Mesenchymal stem cell (in vitro differentiated cells and primary cell): ENCODE data around the gene RBP3. TPM values are rescaled to one million over a fixed set of nuclear protein-coding genes. Genes with fewer than 3 reads are reported as not detected.

ENCODE experiments used
- DNase-seq: peaks from one replicate; pipeline ENCODE4 v3.0.0-alpha.2; 2013
- H2AFZ ChIP-seq: one replicate; pipeline ENCODE4 v1.6.1; 2013; ENCODE audit warnings: low read depth, mild to moderate bottlenecking, control low read depth, inconsistent platforms, low read length, moderate library complexity
- H2AK5ac ChIP-seq: 2 replicates; pipeline ENCODE4 v1.6.1; 2013; ENCODE audit warnings: low read length, moderate library complexity, mild to moderate bottlenecking, inconsistent platforms; ENCODE audit not compliant: severe bottlenecking
- H2BK120ac ChIP-seq: one replicate; pipeline ENCODE4 v1.6.1; 2013; ENCODE audit warnings: low read depth, mild to moderate bottlenecking, inconsistent platforms, low read length, moderate library complexity
- H2BK12ac ChIP-seq, 2 experiments: one replicate each; pipeline ENCODE4 v1.6.1; 2013; ENCODE audit warnings: inconsistent platforms in 2 of 2, low read length in 2 of 2, mild to moderate bottlenecking in 2 of 2, moderate library complexity in 2 of 2, control low read depth in 1 of 2
- H2BK15ac ChIP-seq: one replicate; pipeline ENCODE4 v1.6.1; 2013; ENCODE audit warnings: mild to moderate bottlenecking, low read depth, inconsistent platforms; ENCODE audit not compliant: poor library complexity, severe bottlenecking
- H2BK5ac ChIP-seq: 2 replicates; pipeline ENCODE4 v1.6.1; 2013; ENCODE audit warnings: low read depth, mild to moderate bottlenecking, low read length, control low read depth, inconsistent platforms; ENCODE audit not compliant: poor library complexity, severe bottlenecking
- H3K14ac ChIP-seq, 2 experiments: one replicate each; pipeline ENCODE4 v1.6.1; 2013; ENCODE audit warnings: inconsistent platforms in 2 of 2, low read length in 2 of 2, control low read depth in 1 of 2, mild to moderate bottlenecking in 1 of 2, moderate library complexity in 1 of 2
- H3K18ac ChIP-seq, 2 experiments: one replicate each; pipeline ENCODE4 v1.6.1; 2013; ENCODE audit warnings: inconsistent platforms in 2 of 2, low read length in 2 of 2, control low read depth in 1 of 2, low read depth in 1 of 2, mild to moderate bottlenecking in 1 of 2
- H3K23ac ChIP-seq, 2 experiments: one replicate each; pipeline ENCODE4 v1.6.1; 2013; ENCODE audit warnings: inconsistent platforms in 2 of 2, low read length in 2 of 2, mild to moderate bottlenecking in 2 of 2, moderate library complexity in 2 of 2, control low read depth in 1 of 2
- H3K27ac ChIP-seq: 2 replicates; pipeline ENCODE4 v1.5.1; 2013; ENCODE audit warnings: mild to moderate bottlenecking, moderate library complexity, low read length, control low read depth, inconsistent platforms; ENCODE audit not compliant: poor library complexity, severe bottlenecking
- H3K27me3 ChIP-seq, 2 experiments: 2 replicates each; pipeline versions ENCODE4 v1.6.1 to v1.7.0; 2013; ENCODE audit warnings: low read length in 2 of 2, mild to moderate bottlenecking in 2 of 2, moderate library complexity in 2 of 2, control low read depth in 1 of 2, inconsistent platforms in 1 of 2; ENCODE audit not compliant: control insufficient read depth in 1 of 2, insufficient read depth in 1 of 2
- H3K36me3 ChIP-seq, 2 experiments: 2 replicates each; pipeline versions ENCODE4 v1.6.1 to v1.7.0; 2013; ENCODE audit warnings: low read length in 2 of 2, control low read depth in 1 of 2, inconsistent platforms in 1 of 2, low read depth in 1 of 2, mild to moderate bottlenecking in 1 of 2; ENCODE audit not compliant: insufficient read depth in 2 of 2, control insufficient read depth in 1 of 2
- H3K4ac ChIP-seq, 2 experiments: one replicate each; pipeline ENCODE4 v1.6.1; 2013; ENCODE audit warnings: inconsistent platforms in 2 of 2, low read length in 2 of 2, mild to moderate bottlenecking in 2 of 2, moderate library complexity in 2 of 2, control low read depth in 1 of 2, low read depth in 1 of 2
- H3K4me1 ChIP-seq: 2 replicates; pipeline ENCODE4 v1.6.1; 2013; ENCODE audit warnings: low read depth, low read length, control low read depth; ENCODE audit not compliant: control insufficient read depth, insufficient read depth
- H3K4me2 ChIP-seq: 2 replicates; pipeline ENCODE4 v1.6.1; 2013; ENCODE audit warnings: low read length, mild to moderate bottlenecking, inconsistent platforms; ENCODE audit not compliant: poor library complexity, severe bottlenecking
- H3K4me3 ChIP-seq, 2 experiments: 2 replicates each; pipeline versions ENCODE4 v1.5.1 to v1.7.0; 2013; ENCODE audit warnings: low read length in 2 of 2, mild to moderate bottlenecking in 2 of 2, control low read depth in 1 of 2, low read depth in 1 of 2; ENCODE audit not compliant: insufficient read depth in 1 of 2
- H3K79me1 ChIP-seq: replicated peaks from 2 replicates; pipeline ENCODE4 v1.6.1; 2013; ENCODE audit warnings: mild to moderate bottlenecking, control low read depth, low read length, inconsistent platforms; ENCODE audit not compliant: poor library complexity, severe bottlenecking
- H3K9ac ChIP-seq: 2 replicates; pipeline ENCODE4 v1.7.0; 2013; ENCODE audit warnings: mild to moderate bottlenecking, low read length, moderate library complexity
- H3K9me3 ChIP-seq: 2 replicates; pipeline ENCODE4 v1.7.0; 2013; ENCODE audit warnings: mild to moderate bottlenecking, low read length; ENCODE audit not compliant: control insufficient read depth
- H4K8ac ChIP-seq: one replicate; pipeline ENCODE4 v1.6.1; 2013; ENCODE audit warnings: inconsistent platforms, mild to moderate bottlenecking, low read length, moderate library complexity
- H4K91ac ChIP-seq: one replicate; pipeline ENCODE4 v1.6.1; 2013; ENCODE audit warnings: mild to moderate bottlenecking, low read length, inconsistent platforms
- WGBS: methylation state at CpG from one replicate; pipeline ENCODE4 v1.1.7; 2013; ENCODE audit warnings: mixed read lengths; 5-methylcytosine and 5-hydroxymethylcytosine counted together
- polyA plus RNA-seq, 2 experiments: library from polyadenylated mRNA; stranded (reverse); fragments of 200-250 nt; gene quantifications; one replicate each; pipeline ENCODE4 v1.2.3, GENCODE V29; 2013

RBP3 gene
- polyA plus RNA-seq (2013, experiment 1 of 2) = 0.01 TPM
- 0.01 TPM for polyA plus RNA-seq (2013, experiment 2 of 2)

DNA sequence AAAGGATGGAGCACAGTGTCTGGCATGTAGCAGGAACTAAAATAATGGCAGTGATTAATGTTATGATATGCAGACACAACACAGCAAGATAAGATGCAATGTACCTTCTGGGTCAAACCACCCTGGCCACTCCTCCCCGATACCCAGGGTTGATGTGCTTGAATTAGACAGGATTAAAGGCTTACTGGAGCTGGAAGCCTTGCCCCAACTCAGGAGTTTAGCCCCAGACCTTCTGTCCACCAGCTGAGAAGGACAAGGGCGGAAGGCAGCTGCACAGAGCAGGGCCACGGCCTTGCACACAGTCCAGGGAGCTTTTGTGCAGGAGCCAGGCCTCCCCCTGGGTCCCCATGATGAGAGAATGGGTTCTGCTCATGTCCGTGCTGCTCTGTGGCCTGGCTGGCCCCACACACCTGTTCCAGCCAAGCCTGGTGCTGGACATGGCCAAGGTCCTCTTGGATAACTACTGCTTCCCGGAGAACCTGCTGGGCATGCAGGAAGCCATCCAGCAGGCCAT, at the start of gene RBP3:
TSS of gene RBP3 (plus strand) at position 226 of the 514 bp plus-strand sequence. CDS start at position 348, 122 bp downstream.
- no peaks in the 10 kb centered on the region for H3K36me3 ChIP-seq
- no peak within 1 kb of the TSS for H3K4me3 ChIP-seq
- H3K9ac ChIP-seq = no peak within 1 kb of the TSS
- H4K8ac ChIP-seq = no peak within 1 kb of the TSS
- no peak within 1 kb of the TSS for H3K14ac ChIP-seq
- no peak within 1 kb of the TSS for H3K23ac ChIP-seq
- no peak within 1 kb of the TSS for H2AK5ac ChIP-seq
- no peak within 1 kb of the TSS for H3K18ac ChIP-seq
- peaks cover 18 to 21% of the 10 kb centered on the region in 2 experiments for H3K27me3 ChIP-seq
- no peak within 1 kb of the TSS for H2BK5ac ChIP-seq
- no peak within 1 kb of the TSS for H3K4ac ChIP-seq
- WGBS = 80% methylated on average over 5 of the region's 5 CpGs
- no peak for DNase-seq
- H3K4me1 ChIP-seq = no peaks in the 10 kb centered on the region
- H2AFZ ChIP-seq = no peak within 1 kb of the TSS
- no peaks in the 10 kb centered on the region for H3K9me3 ChIP-seq
- no peak within 1 kb of the TSS for H4K91ac ChIP-seq
- no peak within 1 kb of the TSS for H2BK12ac ChIP-seq
- H3K27ac ChIP-seq = no peak within 1 kb of the TSS
- no peak within 1 kb of the TSS for H3K4me2 ChIP-seq
- H2BK15ac ChIP-seq = no peak within 1 kb of the TSS
- no peaks in the 10 kb centered on the region for H3K79me1 ChIP-seq
- no peak within 1 kb of the TSS for H2BK120ac ChIP-seq

DNA sequence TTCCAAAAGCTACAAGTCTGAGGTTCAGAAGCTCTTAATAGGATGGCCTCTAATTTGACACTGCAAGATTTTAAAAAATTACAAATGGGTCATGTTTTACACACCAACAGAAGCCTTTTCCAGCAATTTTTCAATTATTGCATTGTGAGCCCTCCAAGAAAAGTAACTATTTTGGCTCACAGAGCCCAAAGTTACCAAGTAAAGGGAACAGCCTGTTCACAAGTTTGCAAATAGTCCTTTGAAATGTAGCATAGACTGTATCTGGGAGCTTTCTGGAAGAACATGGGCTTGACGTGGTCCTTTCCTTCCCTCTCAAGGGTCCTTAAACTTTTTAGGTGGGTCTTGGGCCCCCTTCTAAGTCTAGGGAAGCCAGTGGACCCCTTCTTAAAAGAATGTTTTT, 49.4 kb upstream of the RBP3 start:
- no peak overlapping the region for H3K18ac ChIP-seq
- H3K27ac ChIP-seq = no peak overlapping the region
- no peak overlapping the region for H2BK15ac ChIP-seq
- peaks cover 11% of the 10 kb centered on the region for H3K4me1 ChIP-seq
- H4K8ac ChIP-seq = no peak overlapping the region
- no peak overlapping the region for H3K23ac ChIP-seq
- no peak for DNase-seq
- no peaks in the 10 kb centered on the region for H3K79me1 ChIP-seq
- 86% methylated on average over 1 of the region's 1 CpG for WGBS
- no peak overlapping the region for H3K4me3 ChIP-seq
- no peak overlapping the region for H4K91ac ChIP-seq
- no peak overlapping the region for H3K4ac ChIP-seq
- H2AK5ac ChIP-seq = no peak overlapping the region
- H3K14ac ChIP-seq = no peak overlapping the region
- H3K27me3 ChIP-seq = peaks cover 56 to 86% of the 10 kb centered on the region in 2 experiments
- H3K9me3 ChIP-seq = no peaks in the 10 kb centered on the region
- H2AFZ ChIP-seq = no peak overlapping the region
- no peaks in the 10 kb centered on the region for H3K36me3 ChIP-seq
- H2BK120ac ChIP-seq = no peak overlapping the region
- no peak overlapping the region for H2BK12ac ChIP-seq
- no peak overlapping the region for H2BK5ac ChIP-seq
- no peak overlapping the region for H3K4me2 ChIP-seq
- no peak overlapping the region for H3K9ac ChIP-seq

DNA sequence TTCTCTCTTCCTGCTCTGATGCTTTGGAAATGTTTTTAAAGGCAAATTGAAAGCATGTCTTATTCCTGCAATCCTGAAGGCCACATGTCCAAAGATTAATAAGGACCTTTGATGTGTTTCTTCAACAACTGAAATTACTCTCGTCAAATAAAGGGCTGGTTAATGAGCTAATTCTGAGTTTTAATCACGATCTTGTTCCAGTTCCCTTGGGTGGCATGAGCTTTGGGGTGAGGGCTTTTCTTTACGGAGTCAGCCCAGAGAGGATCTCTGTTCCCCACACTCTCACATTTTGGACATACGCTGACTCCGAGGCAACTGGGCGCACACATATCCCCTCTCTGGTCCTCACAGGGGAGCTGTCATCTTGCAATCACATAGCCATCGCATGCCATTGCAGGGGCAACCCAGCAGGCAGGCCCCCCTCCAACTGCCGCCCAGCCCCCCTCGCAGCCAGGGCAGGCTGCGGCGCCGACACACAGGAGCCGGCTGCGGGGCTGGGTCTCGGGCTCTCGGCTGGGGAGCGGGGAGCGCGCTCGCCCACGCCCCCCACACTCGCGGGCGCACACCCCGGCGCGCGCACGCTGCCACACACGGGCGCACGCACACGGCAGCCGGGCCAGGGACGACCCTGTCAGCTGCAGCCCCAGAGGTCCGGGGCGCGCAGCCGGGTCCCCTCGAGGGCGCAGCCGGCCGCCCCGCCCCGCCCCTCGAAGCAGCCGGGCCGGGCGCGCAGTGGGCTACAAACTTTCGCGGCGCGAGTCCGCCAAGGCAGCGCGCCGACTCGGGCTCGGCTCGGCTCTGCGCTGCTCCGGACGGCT, 48.3 kb upstream of the RBP3 start, which contains the start of gene GDF10:
TSS of gene GDF10 (plus strand) at position 587 of the 818 bp plus-strand sequence. CDS start 455 bp downstream, outside the sequence.
- WGBS = 5% methylated on average over 52 of the region's 64 CpGs
- no peak within 1 kb of the TSS for H3K14ac ChIP-seq
- no peak within 1 kb of the TSS for H2BK120ac ChIP-seq
- H3K18ac ChIP-seq = no peak within 1 kb of the TSS
- H2BK5ac ChIP-seq = no peak within 1 kb of the TSS
- H3K4me3 ChIP-seq = peak within 1 kb of the TSS; percentile 29 to 76
- no peaks in the 10 kb centered on the region for H3K79me1 ChIP-seq
- H4K8ac ChIP-seq = no peak within 1 kb of the TSS
- no peak within 1 kb of the TSS for H2AFZ ChIP-seq
- no peak for DNase-seq
- H2AK5ac ChIP-seq = no peak within 1 kb of the TSS
- H2BK12ac ChIP-seq = no peak within 1 kb of the TSS
- peaks cover 58 to 83% of the 10 kb centered on the region in 2 experiments for H3K27me3 ChIP-seq
- peak within 1 kb of the TSS; percentile 23 for H3K9ac ChIP-seq
- H4K91ac ChIP-seq = no peak within 1 kb of the TSS
- no peak within 1 kb of the TSS for H3K4ac ChIP-seq
- no peaks in the 10 kb centered on the region for H3K36me3 ChIP-seq
- no peak within 1 kb of the TSS for H3K23ac ChIP-seq
- no peaks in the 10 kb centered on the region for H3K9me3 ChIP-seq
- peaks cover 11% of the 10 kb centered on the region for H3K4me1 ChIP-seq
- H2BK15ac ChIP-seq = no peak within 1 kb of the TSS
- peak within 1 kb of the TSS; percentile 44 for H3K4me2 ChIP-seq
- H3K27ac ChIP-seq = no peak within 1 kb of the TSS

DNA sequence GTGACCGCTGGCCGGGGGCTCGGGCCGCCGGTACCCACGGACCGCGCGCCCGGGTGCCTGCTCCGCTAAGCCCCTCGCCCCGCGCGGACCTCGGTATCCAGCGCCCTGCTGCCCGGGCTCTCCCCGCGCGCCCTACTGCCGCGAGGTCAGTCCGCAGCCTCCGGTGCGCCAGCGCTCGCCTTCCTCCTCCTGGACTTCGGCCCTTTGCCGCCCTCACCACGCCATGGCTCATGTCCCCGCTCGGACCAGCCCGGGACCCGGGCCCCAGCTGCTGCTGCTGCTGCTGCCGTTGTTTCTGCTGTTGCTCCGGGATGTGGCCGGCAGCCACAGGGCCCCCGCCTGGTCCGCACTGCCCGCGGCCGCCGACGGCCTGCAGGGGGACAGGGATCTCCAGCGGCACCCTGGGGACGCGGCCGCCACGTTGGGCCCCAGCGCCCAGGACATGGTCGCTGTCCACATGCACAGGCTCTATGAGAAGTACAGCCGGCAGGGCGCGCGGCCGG, 47.7 kb upstream of the RBP3 start:
- Histone ChIP-seq H3K79me1 (no peaks in the 10 kb centered on the region), H3K4me2 (peak overlapping the region; percentile 44), H4K91ac (no peak overlapping the region), H3K4me1 (peaks cover 11% of the 10 kb centered on the region), H2AFZ (no peak overlapping the region), H3K9ac (peak overlapping the region; percentile 23), H3K4me3 (peak overlapping the region; percentile 29 to 76), H3K18ac (no peak overlapping the region), H3K27ac (no peak overlapping the region), H3K23ac (no peak overlapping the region), H2BK120ac (no peak overlapping the region), H3K9me3 (no peaks in the 10 kb centered on the region), H3K14ac (no peak overlapping the region), H3K27me3 (peaks cover 56 to 82% of the 10 kb centered on the region in 2 experiments), H3K4ac (no peak overlapping the region), H2AK5ac (no peak overlapping the region), H2BK12ac (no peak overlapping the region), H2BK15ac (no peak overlapping the region), H4K8ac (no peak overlapping the region), H2BK5ac (no peak overlapping the region), H3K36me3 (no peaks in the 10 kb centered on the region)
- no peak for DNase-seq
- WGBS = 4% methylated on average over 52 of the region's 57 CpGs
